ENCODE results near the gene DGKA. TPM values are rescaled to one million over a fixed set of nuclear protein-coding genes. Genes with fewer than 3 reads are reported as not detected.

Gene DGKA
- total and polyA plus RNA-seq, 7 experiments from 2014 or later = 259 to 1,507 (median 895) TPM

DNA sequence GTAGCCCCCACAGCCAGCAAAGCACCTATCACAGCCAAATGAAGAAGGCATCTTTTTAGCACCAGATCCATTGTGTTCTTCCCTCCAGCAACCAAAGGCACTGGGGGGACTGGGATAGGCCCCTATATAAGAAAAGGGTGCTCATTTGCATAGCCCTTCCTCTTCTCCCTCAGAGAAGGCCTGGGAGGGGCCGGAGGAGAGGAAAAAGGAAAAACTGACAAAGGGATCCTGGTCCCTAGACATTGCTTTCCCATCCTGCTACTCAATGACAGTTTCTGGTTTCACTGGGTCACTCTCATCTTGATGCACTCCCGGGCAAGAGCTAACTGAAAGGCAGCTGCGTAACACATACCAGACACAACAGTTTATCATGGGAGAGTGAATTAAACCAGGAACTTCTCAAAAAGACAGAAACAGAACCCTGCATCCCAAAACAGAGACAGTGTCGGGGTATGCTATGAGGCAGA, 35.0 kb downstream of the DGKA start, which contains the start of gene PMEL:
PMEL (minus strand) TSS at position 102 of the 467 bp plus-strand sequence; CDS start at position 71, 31 bp downstream.
- Histone ChIP-seq H3K4me1 (ENCODE audit: control insufficient read depth in 2 of 2, insufficient read depth in 2 of 2, low read length in 2 of 2) (peaks cover 12 to 18% of the 10 kb centered on the region in 2 donors), H3K27me3 (ENCODE audit: control insufficient read depth in 2 of 2, insufficient read depth in 2 of 2, low read length in 2 of 2) (no peaks in the 10 kb centered on the region), H3K36me3 (ENCODE audit: control insufficient read depth in 2 of 3, insufficient read depth in 3 of 3, low read length in 3 of 3) (no peaks in the 10 kb centered on the region), H3K9me3 (ENCODE audit: control insufficient read depth in 2 of 3, low read length in 3 of 3) (no peaks in the 10 kb centered on the region), H3K27ac (ENCODE audit: low read depth, low read length) (peak within 1 kb of the TSS; percentile 69), H3K4me3 (ENCODE audit: low read length) (peak within 1 kb of the TSS; percentile 73)
- Mint-ChIP-seq H3K4me3 (peak within 1 kb of the TSS; percentile 88 to 97 (median 92)), H3K36me3 (peaks cover 0 to 8% (median 0%) of the 10 kb centered on the region in 5 donors), H3K27me3 (no peaks in the 10 kb centered on the region), H3K4me1 (peaks cover 19 to 47% (median 32%) of the 10 kb centered on the region in 7 donors), H3K9me3 (no peaks in the 10 kb centered on the region), H3K27ac (peak within 1 kb of the TSS; percentile 61 to 94 (median 86))
- ChIA-PET CTCF (no interaction called here), POLR2A (interaction anchor here (0.8 kb wide), 1 partner anchor 26 kb away, joined by 3 read pairs; no protein-coding TSS in a partner anchor)
- ATAC-seq = no peak
- intact Hi-C loops (cut with micrococcal nuclease) = loop anchor here (1.0 to 2.0 kb wide), 4 partner anchors 8 to 137 kb away; partner anchors contain the start of gene RAB5B (in 1 of the 2)
- DNase-seq = no peak

DNA sequence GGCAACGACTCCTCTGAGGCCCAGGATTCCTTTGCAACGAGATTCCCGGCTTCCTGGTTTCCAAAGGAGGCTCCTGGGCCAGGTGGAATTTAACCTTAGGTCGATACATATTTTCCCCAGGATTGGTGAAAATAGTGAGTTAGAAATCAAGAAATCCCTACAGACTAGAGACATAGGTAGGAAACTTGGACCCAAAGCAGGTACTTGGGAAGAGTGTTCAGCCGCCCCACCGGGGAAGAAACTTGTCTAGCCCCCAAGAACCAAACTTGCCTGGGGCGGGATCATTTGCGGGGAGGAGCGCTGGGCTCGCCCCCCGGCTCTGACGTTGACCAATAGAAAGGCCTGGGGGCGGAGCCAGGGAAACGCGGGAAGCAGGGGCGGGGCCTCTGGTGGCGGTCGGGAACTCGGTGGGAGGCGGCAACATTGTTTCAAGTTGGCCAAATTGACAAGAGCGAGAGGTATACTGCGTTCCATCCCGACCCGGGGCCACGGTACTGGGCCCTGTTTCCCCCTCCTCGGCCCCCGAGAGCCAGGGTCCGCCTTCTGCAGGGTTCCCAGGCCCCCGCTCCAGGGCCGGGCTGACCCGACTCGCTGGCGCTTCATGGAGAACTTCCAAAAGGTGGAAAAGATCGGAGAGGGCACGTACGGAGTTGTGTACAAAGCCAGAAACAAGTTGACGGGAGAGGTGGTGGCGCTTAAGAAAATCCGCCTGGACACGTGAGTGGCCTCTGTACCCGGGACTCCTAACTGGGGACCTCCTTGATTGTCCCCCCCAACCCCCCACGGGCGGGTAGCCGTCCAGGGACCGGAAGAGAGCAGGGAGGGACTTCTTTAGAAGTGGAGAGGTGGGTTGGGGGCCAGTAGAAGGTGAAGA, 35.7 kb downstream of the DGKA start, which contains the start of gene CDK2:
CDK2 (plus strand) TSS at position 423 of the 874 bp plus-strand sequence; CDS start at position 602, 179 bp downstream.
- H3K36me3 Mint-ChIP-seq = peaks cover 0 to 11% (median 0%) of the 10 kb centered on the region in 5 donors
- intact Hi-C loops (cut with micrococcal nuclease) = loop anchor here (1.0 to 2.0 kb wide), 4 partner anchors 8 to 136 kb away; partner anchors contain the start of gene RAB5B (in 1 of the 2)
- no peaks in the 10 kb centered on the region for H3K27me3 ChIP-seq (ENCODE audit: control insufficient read depth in 2 of 2, insufficient read depth in 2 of 2, low read length in 2 of 2)
- no peaks in the 10 kb centered on the region for H3K36me3 ChIP-seq (ENCODE audit: control insufficient read depth in 2 of 3, insufficient read depth in 3 of 3, low read length in 3 of 3)
- H3K4me1 Mint-ChIP-seq = peaks cover 19 to 51% (median 33%) of the 10 kb centered on the region in 7 donors
- CTCF ChIA-PET = no interaction called here
- H3K27ac Mint-ChIP-seq = peak within 1 kb of the TSS; percentile 61 to 94 (median 86)
- H3K4me1 ChIP-seq (ENCODE audit: control insufficient read depth in 2 of 2, insufficient read depth in 2 of 2, low read length in 2 of 2) = peaks cover 12 to 18% of the 10 kb centered on the region in 2 donors
- no peaks in the 10 kb centered on the region for H3K9me3 Mint-ChIP-seq
- H3K27me3 Mint-ChIP-seq = no peaks in the 10 kb centered on the region
- H3K4me3 ChIP-seq (ENCODE audit: low read length) = peak within 1 kb of the TSS; percentile 73
- H3K4me3 Mint-ChIP-seq = peak within 1 kb of the TSS; percentile 88 to 97 (median 92)
- ATAC-seq = peak; percentile 99
- H3K27ac ChIP-seq (ENCODE audit: low read depth, low read length) = peak within 1 kb of the TSS; percentile 69
- H3K9me3 ChIP-seq (ENCODE audit: control insufficient read depth in 2 of 3, low read length in 3 of 3) = no peaks in the 10 kb centered on the region
- POLR2A ChIA-PET = interaction anchor here (0.6 to 3.7 kb wide), 5 partner anchors 10 to 212 kb away, joined by 3 to 50 read pairs (median 4); partner anchors contain the start of gene DGKA
- DNase-seq = peak; percentile 70 to 95 (median 79)

DNA sequence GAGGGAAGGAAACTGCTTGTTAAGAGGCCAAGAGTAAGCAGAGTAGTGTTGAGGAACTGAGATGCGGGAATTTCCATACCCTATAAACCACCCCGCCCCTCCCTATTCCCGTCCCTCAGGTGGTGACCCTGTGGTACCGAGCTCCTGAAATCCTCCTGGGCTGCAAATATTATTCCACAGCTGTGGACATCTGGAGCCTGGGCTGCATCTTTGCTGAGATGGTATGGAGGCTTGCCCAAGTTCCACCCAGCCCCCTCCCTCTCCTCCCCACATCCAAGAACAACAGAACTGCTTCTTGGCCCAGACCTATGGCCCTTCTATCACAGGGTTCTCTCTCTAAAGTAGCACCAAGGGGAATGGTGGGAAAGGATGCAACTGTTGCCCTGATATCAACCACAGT, 38.4 kb downstream of the DGKA start:
- Histone ChIP-seq H3K9me3 (ENCODE audit: control insufficient read depth in 2 of 3, low read length in 3 of 3) (no peaks in the 10 kb centered on the region), H3K27me3 (ENCODE audit: control insufficient read depth in 2 of 2, insufficient read depth in 2 of 2, low read length in 2 of 2) (no peaks in the 10 kb centered on the region), H3K36me3 (ENCODE audit: control insufficient read depth in 2 of 3, insufficient read depth in 3 of 3, low read length in 3 of 3) (peaks cover 0 to 4% (median 0%) of the 10 kb centered on the region in 3 experiments), H3K27ac (ENCODE audit: low read depth, low read length) (no peak overlapping the region), H3K4me3 (ENCODE audit: low read length) (no peak overlapping the region), H3K4me1 (ENCODE audit: control insufficient read depth in 2 of 2, insufficient read depth in 2 of 2, low read length in 2 of 2) (peaks cover 17 to 18% of the 10 kb centered on the region in 2 donors)
- H3K27me3 Mint-ChIP-seq = no peaks in the 10 kb centered on the region
- H3K36me3 Mint-ChIP-seq = peaks cover 0 to 11% (median 0%) of the 10 kb centered on the region in 5 donors
- H3K9me3 Mint-ChIP-seq = no peaks in the 10 kb centered on the region
- peak overlapping the region in 1 of 9 donors; percentile 59 for H3K27ac Mint-ChIP-seq
- no peak for DNase-seq
- intact Hi-C loops (cut with micrococcal nuclease) = no loop called here
- ChIA-PET CTCF (interaction anchor here (0.6 kb wide), 1 partner anchor 254 kb away, joined by 5 read pairs; no protein-coding TSS in a partner anchor), POLR2A (interaction anchor here (0.7 to 3.7 kb wide), 6 partner anchors 12 to 167 kb away, joined by 3 to 50 read pairs (median 3); partner anchors contain the start of gene DNAJC14)
- H3K4me1 Mint-ChIP-seq = peaks cover 19 to 51% (median 33%) of the 10 kb centered on the region in 7 donors
- ATAC-seq = no peak
- H3K4me3 Mint-ChIP-seq = no peak overlapping the region

DNA sequence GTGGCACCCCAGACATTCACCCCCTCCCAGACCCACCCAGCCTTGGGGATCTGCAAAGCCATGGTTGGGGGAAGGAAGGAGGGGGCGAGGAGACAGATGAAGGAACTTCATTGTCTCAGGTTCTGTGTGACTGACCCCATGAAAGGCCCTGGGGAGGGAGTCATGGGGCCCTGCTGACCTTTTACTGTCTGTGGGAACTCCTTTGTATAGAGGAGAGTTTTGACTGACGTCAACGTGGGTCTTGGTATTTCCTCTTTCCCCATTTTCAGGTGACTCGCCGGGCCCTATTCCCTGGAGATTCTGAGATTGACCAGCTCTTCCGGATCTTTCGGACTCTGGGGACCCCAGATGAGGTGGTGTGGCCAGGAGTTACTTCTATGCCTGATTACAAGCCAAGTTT, 39.8 kb downstream of the DGKA start:
- peaks cover 0 to 13% (median 0%) of the 10 kb centered on the region in 5 donors for H3K36me3 Mint-ChIP-seq
- Histone ChIP-seq H3K9me3 (ENCODE audit: control insufficient read depth in 2 of 3, low read length in 3 of 3) (no peaks in the 10 kb centered on the region), H3K36me3 (ENCODE audit: control insufficient read depth in 2 of 3, insufficient read depth in 3 of 3, low read length in 3 of 3) (peaks cover 0 to 4% (median 0%) of the 10 kb centered on the region in 3 experiments), H3K4me1 (ENCODE audit: control insufficient read depth in 2 of 2, insufficient read depth in 2 of 2, low read length in 2 of 2) (peaks cover 20 to 26% of the 10 kb centered on the region in 2 donors), H3K27me3 (ENCODE audit: control insufficient read depth in 2 of 2, insufficient read depth in 2 of 2, low read length in 2 of 2) (no peaks in the 10 kb centered on the region), H3K4me3 (ENCODE audit: low read length) (no peak overlapping the region), H3K27ac (ENCODE audit: low read depth, low read length) (no peak overlapping the region)
- CTCF ChIA-PET = no interaction called here
- no peak for DNase-seq
- no peak for ATAC-seq
- no peaks in the 10 kb centered on the region for H3K27me3 Mint-ChIP-seq
- peak overlapping the region in 4 of 9 donors; percentile 16 to 88 (median 29) for H3K27ac Mint-ChIP-seq
- no peaks in the 10 kb centered on the region for H3K9me3 Mint-ChIP-seq
- H3K4me3 Mint-ChIP-seq = no peak overlapping the region
- POLR2A ChIA-PET = interaction anchor here (0.6 to 3.7 kb wide), 2 partner anchors 14 to 67 kb away, joined by 4 to 50 read pairs; no protein-coding TSS in a partner anchor
- intact Hi-C loops (cut with micrococcal nuclease) = loop anchor here in 1 of 2 donors (5.0 to 10.0 kb wide), 3 partner anchors 187 to 667 kb away; partner anchors contain the start of genes MYL6 and SMARCC2
- peaks cover 17 to 44% (median 26%) of the 10 kb centered on the region in 7 donors for H3K4me1 Mint-ChIP-seq

DNA sequence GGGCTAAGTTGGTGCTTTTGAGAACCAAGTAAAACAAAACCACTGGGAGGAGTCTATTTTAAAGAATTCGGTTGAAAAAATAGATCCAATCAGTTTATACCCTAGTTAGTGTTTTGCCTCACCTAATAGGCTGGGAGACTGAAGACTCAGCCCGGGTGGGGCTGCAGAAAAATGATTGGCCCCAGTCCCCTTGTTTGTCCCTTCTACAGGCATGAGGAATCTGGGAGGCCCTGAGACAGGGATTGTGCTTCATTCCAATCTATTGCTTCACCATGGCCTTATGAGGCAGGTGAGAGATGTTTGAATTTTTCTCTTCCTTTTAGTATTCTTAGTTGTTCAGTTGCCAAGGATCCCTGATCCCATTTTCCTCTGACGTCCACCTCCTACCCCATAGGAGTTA, 41.1 kb downstream of the DGKA start:
- no peak overlapping the region for H3K4me3 ChIP-seq (ENCODE audit: low read length)
- H3K27ac ChIP-seq (ENCODE audit: low read depth, low read length) = peak overlapping the region; percentile 88
- ChIA-PET POLR2A (interaction anchor here (0.6 to 3.3 kb wide), 3 partner anchors 15 to 1053 kb away, joined by 3 to 47 read pairs (median 15); no protein-coding TSS in a partner anchor), CTCF (no interaction called here)
- H3K4me3 Mint-ChIP-seq = peak overlapping the region in 5 of 10 donors; percentile 18 to 51 (median 34)
- intact Hi-C loops (cut with micrococcal nuclease) = loop anchor here in 1 of 2 donors (2.0 to 10.0 kb wide), 6 partner anchors 15 to 665 kb away; partner anchors contain the start of genes MYL6, RNF41, SMARCC2 and STAT2
- no peaks in the 10 kb centered on the region for H3K27me3 Mint-ChIP-seq
- peaks cover 0 to 13% (median 0%) of the 10 kb centered on the region in 5 donors for H3K36me3 Mint-ChIP-seq
- H3K27ac Mint-ChIP-seq = peak overlapping the region in 3 of 9 donors; percentile 41 to 86 (median 42)
- H3K27me3 ChIP-seq (ENCODE audit: control insufficient read depth in 2 of 2, insufficient read depth in 2 of 2, low read length in 2 of 2) = no peaks in the 10 kb centered on the region
- H3K4me1 ChIP-seq (ENCODE audit: control insufficient read depth in 2 of 2, insufficient read depth in 2 of 2, low read length in 2 of 2) = peaks cover 12 to 30% of the 10 kb centered on the region in 2 donors
- H3K4me1 Mint-ChIP-seq = peaks cover 14 to 42% (median 24%) of the 10 kb centered on the region in 7 donors
- H3K36me3 ChIP-seq (ENCODE audit: control insufficient read depth in 2 of 3, insufficient read depth in 3 of 3, low read length in 3 of 3) = peaks cover 0 to 4% (median 0%) of the 10 kb centered on the region in 3 experiments
- no peaks in the 10 kb centered on the region for H3K9me3 Mint-ChIP-seq
- DNase-seq (no peak), ATAC-seq (no peak)
- H3K9me3 ChIP-seq (ENCODE audit: control insufficient read depth in 2 of 3, low read length in 3 of 3) = no peaks in the 10 kb centered on the region

DNA sequence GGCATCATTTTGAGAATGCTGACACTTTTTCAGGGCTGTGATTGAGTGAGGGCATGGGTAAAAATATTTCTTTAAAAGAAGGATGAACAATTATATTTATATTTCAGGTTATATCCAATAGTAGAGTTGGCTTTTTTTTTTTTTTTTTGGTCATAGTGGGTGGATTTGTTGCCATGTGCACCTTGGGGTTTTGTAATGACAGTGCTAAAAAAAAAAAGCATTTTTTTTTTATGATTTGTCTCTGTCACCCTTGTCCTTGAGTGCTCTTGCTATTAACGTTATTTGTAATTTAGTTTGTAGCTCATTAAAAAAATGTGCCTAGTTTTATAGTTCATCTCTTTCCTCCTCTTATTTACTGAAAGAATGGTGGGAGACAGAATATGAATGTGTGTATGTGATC, 41.5 kb downstream of the DGKA start:
- Histone ChIP-seq H3K36me3 (ENCODE audit: control insufficient read depth in 2 of 3, insufficient read depth in 3 of 3, low read length in 3 of 3) (peaks cover 0 to 4% (median 0%) of the 10 kb centered on the region in 3 experiments), H3K4me1 (ENCODE audit: control insufficient read depth in 2 of 2, insufficient read depth in 2 of 2, low read length in 2 of 2) (peaks cover 8 to 27% of the 10 kb centered on the region in 2 donors), H3K4me3 (ENCODE audit: low read length) (peak overlapping the region; percentile 78), H3K9me3 (ENCODE audit: control insufficient read depth in 2 of 3, low read length in 3 of 3) (no peaks in the 10 kb centered on the region), H3K27me3 (ENCODE audit: control insufficient read depth in 2 of 2, insufficient read depth in 2 of 2, low read length in 2 of 2) (no peaks in the 10 kb centered on the region), H3K27ac (ENCODE audit: low read depth, low read length) (peak overlapping the region; percentile 88)
- intact Hi-C loops (cut with micrococcal nuclease) = loop anchor here in 1 of 2 donors (2.0 to 10.0 kb wide), 6 partner anchors 16 to 665 kb away; partner anchors contain the start of genes MYL6, RNF41, SMARCC2 and STAT2
- Mint-ChIP-seq H3K27ac (peak overlapping the region in 3 of 9 donors; percentile 41 to 86 (median 42)), H3K9me3 (no peaks in the 10 kb centered on the region), H3K4me1 (peaks cover 16 to 41% (median 24%) of the 10 kb centered on the region in 7 donors), H3K36me3 (peaks cover 0 to 13% (median 0%) of the 10 kb centered on the region in 5 donors), H3K4me3 (peak overlapping the region in 5 of 10 donors; percentile 18 to 51 (median 34)), H3K27me3 (no peaks in the 10 kb centered on the region)
- ChIA-PET POLR2A (interaction anchor here (0.6 to 3.3 kb wide), 3 partner anchors 15 to 1052 kb away, joined by 3 to 47 read pairs (median 15); no protein-coding TSS in a partner anchor), CTCF (no interaction called here)
- no peak for DNase-seq
- no peak for ATAC-seq
